Measurements from ENCODE around the gene TPSB2. TPM values are rescaled to one million over a fixed set of nuclear protein-coding genes. Genes with fewer than 3 reads are reported as not detected.

Gene TPSB2
- total and polyA plus RNA-seq, 2 experiments from 2014 or later: not detected

- no peak overlapping the region for H3K4me3 ChIP-seq
- H3K27me3 ChIP-seq (replicated peaks; ENCODE audit: insufficient read depth): no peaks in the 10 kb centered on the region
- H3K27ac ChIP-seq: no peak overlapping the region
- H3K79me2 ChIP-seq (ENCODE audit: insufficient read depth): no peaks in the 10 kb centered on the region
- WGBS, 2 experiments (ENCODE audit: low coverage in 1 of 2, low lambda C conversion rate in 2 of 2, missing lambda C conversion rate in 2 of 2): 63 to 69% methylated on average over 27 to 40 of the region's 40 CpGs
- no peak overlapping the region for H3K9ac ChIP-seq
- no peaks in the 10 kb centered on the region for H3K9me3 ChIP-seq (ENCODE audit: low read depth)
- H4K20me1 ChIP-seq (ENCODE audit: insufficient read depth): no peaks in the 10 kb centered on the region
- no peak for DNase-seq
- no peaks in the 10 kb centered on the region for H3K36me3 ChIP-seq (ENCODE audit: low read depth)
- no peak for TF ChIP-seq EZH2phosphoT487 (IDR thresholded peaks at IDR 0.05; ENCODE audit: insufficient read depth, low read depth)
- no peak for TF ChIP-seq EZH2 (IDR thresholded peaks at IDR 0.05; ENCODE audit: insufficient read depth, poor library complexity, severe bottlenecking)
- no peak overlapping the region for H2AFZ ChIP-seq
- H3K9me2 ChIP-seq (ENCODE audit: insufficient read depth): no peaks in the 10 kb centered on the region
- H3F3A ChIP-seq (ENCODE audit: insufficient read depth): no peaks in the 10 kb centered on the region
- H3K4me1 ChIP-seq (ENCODE audit: insufficient read depth): no peaks in the 10 kb centered on the region
- no peak overlapping the region for H3K4me2 ChIP-seq (ENCODE audit: unreplicated experiment)
- in situ Hi-C loops (cut with MboI): no loop called here
Measured at GRCh38 chr16:1221628-1222552, 8.1 kb downstream of the TPSB2 start.

- Histone ChIP-seq H3K27me3 (replicated peaks; ENCODE audit: insufficient read depth) (no peaks in the 10 kb centered on the region), H3K9me2 (ENCODE audit: insufficient read depth) (no peaks in the 10 kb centered on the region), H3K4me2 (ENCODE audit: unreplicated experiment) (no peak overlapping the region), H3K9me3 (ENCODE audit: low read depth) (no peaks in the 10 kb centered on the region), H3K9ac (no peak overlapping the region), H4K20me1 (ENCODE audit: insufficient read depth) (no peaks in the 10 kb centered on the region), H3K27ac (no peak overlapping the region), H3F3A (ENCODE audit: insufficient read depth) (no peaks in the 10 kb centered on the region), H3K79me2 (ENCODE audit: insufficient read depth) (no peaks in the 10 kb centered on the region), H3K36me3 (ENCODE audit: low read depth) (no peaks in the 10 kb centered on the region), H3K4me3 (no peak overlapping the region), H2AFZ (no peak overlapping the region), H3K4me1 (ENCODE audit: insufficient read depth) (no peaks in the 10 kb centered on the region)
- no peak for DNase-seq
- WGBS, 2 experiments (ENCODE audit: low coverage in 1 of 2, low lambda C conversion rate in 2 of 2, missing lambda C conversion rate in 2 of 2): 69 to 70% methylated on average over 34 to 46 of the region's 48 CpGs
- in situ Hi-C loops (cut with MboI): no loop called here
- TF ChIP-seq EZH2phosphoT487 (IDR thresholded peaks at IDR 0.05; ENCODE audit: insufficient read depth, low read depth): no peak
- TF ChIP-seq EZH2 (IDR thresholded peaks at IDR 0.05; ENCODE audit: insufficient read depth, poor library complexity, severe bottlenecking): no peak
Measured at GRCh38 chr16:1220841-1221627, 8.9 kb downstream of the TPSB2 start.

GRCh38 chr16:1220098-1220728, 9.8 kb downstream of the TPSB2 start:
- Histone ChIP-seq H3K36me3 (ENCODE audit: low read depth) (no peaks in the 10 kb centered on the region), H3K4me2 (ENCODE audit: unreplicated experiment) (no peak overlapping the region), H3K4me3 (no peak overlapping the region), H3K79me2 (ENCODE audit: insufficient read depth) (no peaks in the 10 kb centered on the region), H2AFZ (no peak overlapping the region), H3K27me3 (replicated peaks; ENCODE audit: insufficient read depth) (no peaks in the 10 kb centered on the region), H3K4me1 (ENCODE audit: insufficient read depth) (no peaks in the 10 kb centered on the region), H4K20me1 (ENCODE audit: insufficient read depth) (no peaks in the 10 kb centered on the region), H3F3A (ENCODE audit: insufficient read depth) (no peaks in the 10 kb centered on the region), H3K9me3 (ENCODE audit: low read depth) (no peaks in the 10 kb centered on the region), H3K9ac (no peak overlapping the region), H3K9me2 (ENCODE audit: insufficient read depth) (no peaks in the 10 kb centered on the region), H3K27ac (no peak overlapping the region)
- DNase-seq: no peak
- no peak for TF ChIP-seq EZH2 (IDR thresholded peaks at IDR 0.05; ENCODE audit: insufficient read depth, poor library complexity, severe bottlenecking)
- no peak for TF ChIP-seq EZH2phosphoT487 (IDR thresholded peaks at IDR 0.05; ENCODE audit: insufficient read depth, low read depth)
- in situ Hi-C loops (cut with MboI): no loop called here
- 79 to 84% methylated on average over 43 of the region's 55 CpGs for WGBS, 2 experiments (ENCODE audit: low coverage in 1 of 2, low lambda C conversion rate in 2 of 2, missing lambda C conversion rate in 2 of 2)

GRCh38 chr16:1218930-1219611, 10.9 kb downstream of the TPSB2 start:
- H3K79me2 ChIP-seq (ENCODE audit: insufficient read depth): no peaks in the 10 kb centered on the region
- no peaks in the 10 kb centered on the region for H4K20me1 ChIP-seq (ENCODE audit: insufficient read depth)
- no peaks in the 10 kb centered on the region for H3K9me2 ChIP-seq (ENCODE audit: insufficient read depth)
- no peak overlapping the region for H3K4me3 ChIP-seq
- DNase-seq: no peak
- H3K4me1 ChIP-seq (ENCODE audit: insufficient read depth): no peaks in the 10 kb centered on the region
- in situ Hi-C loops (cut with MboI): no loop called here
- no peak overlapping the region for H3K4me2 ChIP-seq (ENCODE audit: unreplicated experiment)
- H2AFZ ChIP-seq: no peak overlapping the region
- no peak overlapping the region for H3K27ac ChIP-seq
- H3F3A ChIP-seq (ENCODE audit: insufficient read depth): no peaks in the 10 kb centered on the region
- no peaks in the 10 kb centered on the region for H3K27me3 ChIP-seq (replicated peaks; ENCODE audit: insufficient read depth)
- no peak overlapping the region for H3K9ac ChIP-seq
- TF ChIP-seq EZH2phosphoT487 (IDR thresholded peaks at IDR 0.05; ENCODE audit: insufficient read depth, low read depth) (no peak), EZH2 (IDR thresholded peaks at IDR 0.05; ENCODE audit: insufficient read depth, poor library complexity, severe bottlenecking) (no peak)
- 65 to 67% methylated on average over 22 to 24 of the region's 24 CpGs for WGBS, 2 experiments (ENCODE audit: low coverage in 1 of 2, low lambda C conversion rate in 2 of 2, missing lambda C conversion rate in 2 of 2)
- H3K9me3 ChIP-seq (ENCODE audit: low read depth): no peaks in the 10 kb centered on the region
- H3K36me3 ChIP-seq (ENCODE audit: low read depth): no peaks in the 10 kb centered on the region

Measured in GM23248 (cell line).